GM12874 (cell line): ENCODE measurements around the gene EGFL8.
A peak's percentile ranks its signal among the peaks of the same experiment; 100 is the strongest.

Source experiments
- TF ChIP-seq, protein P1 (sequence below): IDR thresholded peaks from 2 replicates; pipeline ENCODE4 v1.5.1; 2011; ENCODE audit warnings: low read depth, mild to moderate bottlenecking, control low read depth, low read length, moderate library complexity; ENCODE audit not compliant: insufficient read depth

EGFL8 gene

DNA sequence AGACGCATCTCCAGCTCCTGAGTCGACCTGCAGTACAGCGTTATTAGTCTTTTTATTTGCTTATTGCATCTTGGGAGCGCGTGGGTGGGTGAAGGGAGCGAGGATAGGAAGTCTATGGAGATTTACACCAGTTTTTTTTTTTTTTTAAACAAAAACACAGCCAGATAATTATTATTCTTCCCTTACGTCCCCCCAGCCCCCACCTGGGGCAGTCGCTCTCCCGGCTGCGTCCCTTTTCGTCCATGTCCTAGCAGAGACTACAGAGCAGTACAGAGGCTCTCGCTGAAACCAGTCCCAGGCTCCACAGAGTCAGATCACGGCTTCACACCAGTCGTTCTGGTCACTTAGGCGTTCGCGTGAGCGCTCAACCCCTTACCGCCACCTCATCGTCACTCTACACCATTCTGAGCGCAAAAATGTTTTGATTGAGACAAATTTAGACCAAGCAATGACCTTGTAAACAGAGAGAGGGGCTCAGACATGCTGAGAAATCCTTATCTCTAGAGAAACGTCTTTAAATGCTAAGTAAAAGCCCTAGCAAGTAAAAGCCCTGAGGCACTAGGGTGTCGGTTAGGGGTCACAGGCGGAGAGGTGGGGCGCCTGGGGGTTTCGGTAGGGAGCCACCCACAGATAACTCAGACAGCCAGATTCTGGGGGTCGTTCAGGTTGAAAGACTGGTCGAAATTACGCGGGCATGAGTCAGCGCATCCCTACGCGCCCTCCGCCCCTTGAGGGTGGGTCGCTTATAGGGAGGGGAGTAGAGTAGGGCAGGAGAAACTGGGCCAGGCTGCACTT is 11.4 kb upstream of the EGFL8 start:
- TF ChIP-seq, protein P1, sequence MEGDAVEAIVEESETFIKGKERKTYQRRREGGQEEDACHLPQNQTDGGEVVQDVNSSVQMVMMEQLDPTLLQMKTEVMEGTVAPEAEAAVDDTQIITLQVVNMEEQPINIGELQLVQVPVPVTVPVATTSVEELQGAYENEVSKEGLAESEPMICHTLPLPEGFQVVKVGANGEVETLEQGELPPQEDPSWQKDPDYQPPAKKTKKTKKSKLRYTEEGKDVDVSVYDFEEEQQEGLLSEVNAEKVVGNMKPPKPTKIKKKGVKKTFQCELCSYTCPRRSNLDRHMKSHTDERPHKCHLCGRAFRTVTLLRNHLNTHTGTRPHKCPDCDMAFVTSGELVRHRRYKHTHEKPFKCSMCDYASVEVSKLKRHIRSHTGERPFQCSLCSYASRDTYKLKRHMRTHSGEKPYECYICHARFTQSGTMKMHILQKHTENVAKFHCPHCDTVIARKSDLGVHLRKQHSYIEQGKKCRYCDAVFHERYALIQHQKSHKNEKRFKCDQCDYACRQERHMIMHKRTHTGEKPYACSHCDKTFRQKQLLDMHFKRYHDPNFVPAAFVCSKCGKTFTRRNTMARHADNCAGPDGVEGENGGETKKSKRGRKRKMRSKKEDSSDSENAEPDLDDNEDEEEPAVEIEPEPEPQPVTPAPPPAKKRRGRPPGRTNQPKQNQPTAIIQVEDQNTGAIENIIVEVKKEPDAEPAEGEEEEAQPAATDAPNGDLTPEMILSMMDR: no peak

- TF ChIP-seq, protein P1: no peak
These were observed 10.6 kb upstream of the EGFL8 start, which contains the start of gene PPT2 for GRCh38 chr6:32153564-32154513. Gene PPT2 (plus strand): TSS chr6:32154141. CDS start chr6:32154595, 454 bp downstream.

GRCh38 chr6:32154514-32155161 is 9.8 kb upstream of the EGFL8 start:
- TF ChIP-seq, protein P1: peak; percentile 53

GRCh38 chr6:32156891-32157290 is 7.5 kb upstream of the EGFL8 start:
- TF ChIP-seq, protein P1: no peak

DNA sequence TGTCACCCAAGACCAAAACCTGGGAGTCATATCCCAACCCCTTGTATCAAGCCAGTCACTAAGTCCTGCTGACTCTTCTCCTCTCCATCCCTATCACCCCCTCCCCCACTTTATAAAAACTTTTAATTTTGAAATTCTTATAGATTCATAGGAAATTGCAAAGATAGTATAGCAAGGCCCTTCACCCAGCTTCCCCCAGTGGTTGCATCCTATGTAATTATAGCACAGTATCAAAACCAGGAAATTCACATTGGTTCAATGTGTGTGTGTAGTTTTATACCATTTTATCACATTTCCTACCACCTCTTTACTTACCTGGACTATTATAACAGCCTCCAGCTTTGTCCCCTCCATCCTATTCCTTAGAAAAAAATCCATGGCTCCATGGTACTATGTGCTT is 6.3 kb upstream of the EGFL8 start:
- TF ChIP-seq, protein P1: no peak

GRCh38 chr6:32163559-32164258 is 686 bp upstream of the EGFL8 start:
- TF ChIP-seq, protein P1: no peak
